NOMO-1 (cell line): Measurements from ENCODE around the gene NPLOC4.
A peak's percentile ranks its signal among the peaks of the same experiment; 100 is the strongest.

Experiments used
- DNase-seq, 2 experiments: peaks; one replicate each; lab custom pipeline; 2025; ENCODE audit not compliant: unreplicated experiment in 2 of 2; lab: John Stamatoyannopoulos, UW

Gene NPLOC4

GRCh38 chr17:81510785-81511553 is 125.9 kb downstream of the NPLOC4 start:
- no peak for DNase-seq

GRCh38 chr17:81509972-81510784 is 126.7 kb downstream of the NPLOC4 start:
- DNase-seq, result no peak

- peak; percentile 19 to 40 for DNase-seq
Measured at GRCh38 chr17:81509207-81509971, 127.5 kb downstream of the NPLOC4 start.

GRCh38 chr17:81508639-81509206 is 128.2 kb downstream of the NPLOC4 start:
- peak in 1 of 2 experiments; percentile 42 for DNase-seq
